Neural crest cell (in vitro differentiated cells): ENCODE data around the gene CASTOR1. TPM values are rescaled to one million over a fixed set of nuclear protein-coding genes. Genes with fewer than 3 reads are reported as not detected.

Experiments
- DNase-seq: peaks from one replicate; pipeline ENCODE4 v3.0.0; 2021; ENCODE audit warnings: low read depth, mixed read lengths, low spot score
- H3K27ac Mint-ChIP-seq: one replicate; pipeline ENCODE4 v1.8.0; 2021; ENCODE audit warnings: mild to moderate bottlenecking, mixed read lengths; ENCODE audit not compliant: unreplicated experiment
- H3K27me3 Mint-ChIP-seq: 2 replicates; pipeline ENCODE4 v1.8.0; 2021; ENCODE audit warnings: low read depth, mild to moderate bottlenecking, mixed read lengths
- H3K36me3 Mint-ChIP-seq: 2 replicates; pipeline ENCODE4 v1.8.0; 2021; ENCODE audit warnings: low read depth, mild to moderate bottlenecking, mixed read lengths
- H3K4me1 Mint-ChIP-seq: 2 replicates; pipeline ENCODE4 v1.8.0; 2021; ENCODE audit warnings: mixed read lengths
- H3K4me3 Mint-ChIP-seq: one replicate; pipeline ENCODE4 v1.8.0; 2021; ENCODE audit warnings: mild to moderate bottlenecking, mixed read lengths
- H3K9me3 Mint-ChIP-seq: 2 replicates; pipeline ENCODE4 v1.8.0; 2021; ENCODE audit warnings: mixed read lengths
- total RNA-seq: library from RNA; stranded (reverse); gene quantifications from 2 replicates; pipeline ENCODE4 v1.2.1, GENCODE V29; 2021
- TF ChIP-seq, protein P1 (sequence below): fragments of 200-600 bp; sonication (generic); conservative IDR thresholded peaks from 2 replicates; pipeline ENCODE4 v1.5.0; 2021; ENCODE audit warnings: antibody characterized with exemption, mild to moderate bottlenecking

CASTOR1 gene
- total RNA-seq, 1 donor from 2014 or later, result 6.2 TPM

DNA sequence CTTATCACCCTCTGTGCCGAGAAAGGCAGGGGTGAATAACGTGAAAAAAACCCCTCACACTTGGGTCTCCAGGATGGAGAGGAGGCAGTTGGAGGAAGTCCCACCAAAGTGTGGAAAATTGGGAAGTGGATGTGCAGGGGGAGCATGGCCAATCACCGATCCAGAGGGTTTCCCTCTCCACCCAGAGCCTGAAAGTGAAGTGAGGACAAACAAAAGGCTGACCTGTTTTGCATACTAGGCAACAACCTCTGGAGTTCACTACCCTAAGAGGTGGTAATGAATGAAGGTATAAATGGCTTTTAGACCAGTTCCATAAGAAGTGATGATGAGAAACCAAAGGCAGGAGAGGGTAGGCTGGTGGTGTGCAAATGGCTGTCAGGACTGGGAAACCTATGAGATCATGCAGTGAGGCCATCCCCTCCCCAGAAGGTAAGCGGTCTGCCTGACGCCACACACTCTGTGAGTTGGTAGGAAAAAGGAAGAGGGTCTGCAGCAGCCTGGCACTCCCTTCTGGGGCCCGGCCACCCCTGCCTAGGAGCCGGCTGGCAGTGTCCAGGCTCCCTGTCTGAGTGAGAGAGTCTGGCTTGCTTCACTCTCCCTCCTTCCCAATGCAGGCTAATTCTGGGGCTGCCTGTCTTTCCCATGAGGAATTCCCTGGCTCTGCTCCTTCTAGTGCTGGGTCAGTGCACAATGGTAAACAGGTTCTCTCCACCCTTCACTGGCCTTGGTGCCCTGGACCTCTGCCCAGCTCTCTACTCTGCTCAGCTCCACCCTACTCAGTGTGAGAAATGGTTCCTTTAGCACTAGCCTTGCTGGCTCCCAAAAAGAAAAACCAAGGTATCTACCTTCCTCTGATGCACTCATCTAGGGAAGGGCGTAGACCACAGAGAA is 21.8 kb upstream of the CASTOR1 start:
- H3K27me3 Mint-ChIP-seq, result no peaks in the 10 kb centered on the region
- DNase-seq, result no peak
- H3K36me3 Mint-ChIP-seq, result no peaks in the 10 kb centered on the region
- H3K9me3 Mint-ChIP-seq, result no peaks in the 10 kb centered on the region
- no peak overlapping the region for H3K4me3 Mint-ChIP-seq
- peaks cover 16% of the 10 kb centered on the region for H3K4me1 Mint-ChIP-seq
- H3K27ac Mint-ChIP-seq, result peak overlapping the region; percentile 32
- TF ChIP-seq, protein P1, sequence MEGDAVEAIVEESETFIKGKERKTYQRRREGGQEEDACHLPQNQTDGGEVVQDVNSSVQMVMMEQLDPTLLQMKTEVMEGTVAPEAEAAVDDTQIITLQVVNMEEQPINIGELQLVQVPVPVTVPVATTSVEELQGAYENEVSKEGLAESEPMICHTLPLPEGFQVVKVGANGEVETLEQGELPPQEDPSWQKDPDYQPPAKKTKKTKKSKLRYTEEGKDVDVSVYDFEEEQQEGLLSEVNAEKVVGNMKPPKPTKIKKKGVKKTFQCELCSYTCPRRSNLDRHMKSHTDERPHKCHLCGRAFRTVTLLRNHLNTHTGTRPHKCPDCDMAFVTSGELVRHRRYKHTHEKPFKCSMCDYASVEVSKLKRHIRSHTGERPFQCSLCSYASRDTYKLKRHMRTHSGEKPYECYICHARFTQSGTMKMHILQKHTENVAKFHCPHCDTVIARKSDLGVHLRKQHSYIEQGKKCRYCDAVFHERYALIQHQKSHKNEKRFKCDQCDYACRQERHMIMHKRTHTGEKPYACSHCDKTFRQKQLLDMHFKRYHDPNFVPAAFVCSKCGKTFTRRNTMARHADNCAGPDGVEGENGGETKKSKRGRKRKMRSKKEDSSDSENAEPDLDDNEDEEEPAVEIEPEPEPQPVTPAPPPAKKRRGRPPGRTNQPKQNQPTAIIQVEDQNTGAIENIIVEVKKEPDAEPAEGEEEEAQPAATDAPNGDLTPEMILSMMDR, result no peak

DNA sequence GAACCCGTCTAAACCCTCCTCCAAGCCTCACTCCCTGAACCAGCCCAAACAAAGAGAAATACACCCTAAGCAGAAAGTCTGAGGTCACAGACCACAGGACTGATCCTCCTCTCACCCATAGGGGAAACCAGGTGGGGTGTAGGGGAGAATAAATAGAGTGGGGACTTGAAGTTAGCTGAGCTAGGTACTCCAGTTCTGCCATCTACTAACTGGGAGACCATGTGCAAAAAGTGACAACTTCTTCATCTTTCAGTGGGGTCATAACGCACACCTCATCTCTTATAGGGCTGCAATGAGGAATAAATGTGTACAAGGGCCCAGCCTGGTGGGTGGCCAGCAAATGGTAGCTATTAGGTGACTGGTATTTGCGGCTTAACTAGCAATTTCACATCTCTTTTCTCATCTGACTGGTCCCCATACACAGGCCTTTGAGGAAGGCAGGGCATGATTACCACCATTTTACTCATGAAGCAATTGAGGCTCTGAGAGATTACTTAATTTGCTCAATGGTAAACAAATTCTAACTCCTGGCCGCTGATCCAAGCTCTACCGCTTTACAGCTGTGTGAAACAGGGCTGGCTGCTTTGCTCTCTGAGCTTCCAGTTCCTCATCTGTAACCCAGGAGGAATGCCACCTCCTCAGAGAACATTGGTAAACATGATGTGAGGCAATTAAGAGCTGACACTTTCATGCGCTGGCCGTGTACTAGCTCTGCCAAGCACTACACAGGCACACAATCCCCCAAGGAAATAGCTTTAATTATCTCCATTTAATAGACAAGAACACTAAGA is 20.8 kb upstream of the CASTOR1 start:
- Mint-ChIP-seq H3K4me3 (no peak overlapping the region), H3K36me3 (no peaks in the 10 kb centered on the region), H3K4me1 (peaks cover 23% of the 10 kb centered on the region), H3K9me3 (no peaks in the 10 kb centered on the region), H3K27ac (peak overlapping the region; percentile 46), H3K27me3 (no peaks in the 10 kb centered on the region)
- DNase-seq, result no peak
- TF ChIP-seq, protein P1, result no peak

DNA sequence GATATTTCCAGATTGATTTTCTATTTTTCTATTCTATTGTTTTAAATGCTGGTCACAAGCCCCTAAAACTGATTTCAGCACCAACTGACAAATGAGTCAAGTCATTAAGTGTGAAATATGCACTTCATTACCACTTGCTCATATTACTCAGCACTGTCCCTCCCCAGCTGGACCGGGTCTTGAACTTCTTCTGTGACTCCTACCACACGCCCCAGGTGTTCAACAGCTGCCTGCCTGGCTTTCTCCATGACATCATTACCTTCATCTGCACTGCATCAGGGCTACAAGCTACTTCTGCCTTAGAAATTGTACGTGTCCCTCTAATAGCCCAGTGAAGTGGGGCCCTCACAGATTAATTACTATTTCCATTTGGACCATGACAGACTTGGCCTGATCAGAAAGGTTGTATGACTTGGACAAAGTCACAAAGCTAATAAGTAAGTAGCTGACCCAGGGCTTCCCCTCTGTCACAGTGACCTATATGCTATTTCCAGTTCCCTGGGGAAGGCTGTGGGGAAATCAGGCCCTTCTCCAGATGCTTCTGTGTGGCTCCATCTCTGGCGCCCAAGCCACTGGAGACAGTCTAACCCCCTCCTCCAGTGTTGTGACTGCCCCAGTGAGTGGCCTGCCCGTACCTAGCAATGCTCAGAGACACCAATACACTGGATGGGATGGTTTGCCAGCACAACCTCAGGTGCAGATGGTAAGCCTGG is 19.4 kb upstream of the CASTOR1 start:
- Mint-ChIP-seq H3K27ac (no peak overlapping the region), H3K9me3 (no peaks in the 10 kb centered on the region), H3K4me3 (no peak overlapping the region), H3K27me3 (no peaks in the 10 kb centered on the region), H3K4me1 (peaks cover 23% of the 10 kb centered on the region), H3K36me3 (no peaks in the 10 kb centered on the region)
- TF ChIP-seq, protein P1, result no peak
- no peak for DNase-seq

DNA sequence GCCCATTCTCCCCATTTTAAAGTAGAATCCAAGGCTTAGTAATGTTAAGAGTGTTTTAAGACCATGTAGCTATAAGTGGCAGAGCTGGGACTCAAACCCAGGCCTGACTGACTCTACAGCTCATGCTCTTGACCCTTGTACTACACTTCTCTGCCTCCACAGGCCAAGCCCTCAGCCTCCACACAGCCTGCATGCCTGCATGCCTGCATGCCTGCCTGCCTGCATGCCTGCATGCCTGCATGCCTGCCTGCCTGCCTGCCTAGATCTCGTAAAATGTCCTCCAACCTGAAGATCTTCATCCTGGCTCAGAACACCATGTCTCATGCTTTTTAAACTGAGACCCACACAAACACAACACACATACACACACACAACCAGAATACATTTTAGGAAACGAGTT is 18.8 kb upstream of the CASTOR1 start:
- peaks cover 23% of the 10 kb centered on the region for H3K4me1 Mint-ChIP-seq
- H3K36me3 Mint-ChIP-seq, result no peaks in the 10 kb centered on the region
- TF ChIP-seq, protein P1, result no peak
- H3K27me3 Mint-ChIP-seq, result no peaks in the 10 kb centered on the region
- no peak for DNase-seq
- H3K9me3 Mint-ChIP-seq, result no peaks in the 10 kb centered on the region
- H3K27ac Mint-ChIP-seq, result no peak overlapping the region
- no peak overlapping the region for H3K4me3 Mint-ChIP-seq

DNA sequence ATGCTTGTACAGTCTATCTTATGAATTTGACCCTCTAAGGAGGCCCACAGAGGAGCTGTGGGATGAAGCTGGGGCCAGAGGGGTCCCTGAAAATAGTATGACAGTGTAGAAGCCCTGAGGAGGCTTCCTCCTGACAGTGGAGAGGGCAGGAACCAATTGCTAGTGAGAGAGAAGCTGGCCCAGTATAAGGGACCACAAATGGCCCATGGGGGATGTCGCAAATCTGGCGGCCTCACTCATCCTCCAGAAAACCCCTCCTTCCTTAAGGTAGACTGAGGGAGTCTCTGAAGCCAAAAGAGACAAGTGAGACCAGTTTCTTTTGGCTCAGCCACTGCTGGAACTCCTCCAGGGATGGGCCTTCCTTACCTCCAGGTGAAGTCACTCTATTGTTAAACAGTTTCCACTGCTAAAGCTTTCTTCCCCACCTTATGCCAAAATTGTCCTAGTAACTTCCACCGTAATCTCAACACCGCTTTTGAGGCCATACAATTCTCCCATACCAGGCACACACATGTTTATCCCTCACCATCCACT is 17.8 kb upstream of the CASTOR1 start:
- TF ChIP-seq, protein P1, result no peak
- no peak for DNase-seq
- no peaks in the 10 kb centered on the region for H3K27me3 Mint-ChIP-seq
- H3K4me3 Mint-ChIP-seq, result no peak overlapping the region
- peaks cover 15% of the 10 kb centered on the region for H3K4me1 Mint-ChIP-seq
- no peaks in the 10 kb centered on the region for H3K9me3 Mint-ChIP-seq
- H3K27ac Mint-ChIP-seq, result no peak overlapping the region
- H3K36me3 Mint-ChIP-seq, result no peaks in the 10 kb centered on the region
